Mucosa of descending colon (tissue), 3 donors: ENCODE data around the gene ISCU. TPM values are rescaled to one million over a fixed set of nuclear protein-coding genes. Genes with fewer than 3 reads are reported as not detected.

Source experiments
- ATAC-seq: fragments of 200-7000 bp; cut with Tn5 transposase; one replicate; pipeline ENCODE4 v1.9.1; 2020; ENCODE audit warnings: mild to moderate bottlenecking, moderate library complexity
- DNase-seq, 3 donors: peaks; one replicate each; pipeline ENCODE4 v3.0.0-alpha.2; 2020
- H3K36me3 ChIP-seq: fragments of 200-600 bp; one replicate; pipeline ENCODE4 v1.8.0; 2021; ENCODE audit warnings: low read depth, mild to moderate bottlenecking
- H3K4me1 ChIP-seq: fragments of 200-600 bp; one replicate; pipeline ENCODE4 v1.8.0; 2021; ENCODE audit warnings: low read depth, mild to moderate bottlenecking
- H3K4me3 ChIP-seq: fragments of 200-600 bp; one replicate; pipeline ENCODE4 v1.8.0; 2021; ENCODE audit warnings: mild to moderate bottlenecking
- H3K9me3 ChIP-seq: fragments of 200-600 bp; one replicate; pipeline ENCODE4 v1.8.0; 2021; ENCODE audit warnings: mild to moderate bottlenecking
- CTCF ChIP-seq: fragments of 200-600 bp; IDR thresholded peaks from one replicate; pipeline ENCODE4 v1.8.0; 2022; ENCODE audit warnings: antibody characterized with exemption, mild to moderate bottlenecking
- intact Hi-C, 2 donors: fragments of 100-400 bp; cut with DNase I in 1 of 2; cut with micrococcal nuclease in 1 of 2; formaldehyde crosslinking; loops; one replicate each; pipeline versions ENCODE4 v1.11.0 to v1.11.1; 2022; cut with DNase I, micrococcal nuclease
- total RNA-seq, 3 donors: library from RNA; stranded (reverse); fragmentation: NEBNext Ultra II Directional in 2 of 3; extraction: Animal tissue kit (Norgen Biotek cat#: 25700) in 2 of 3; gene quantifications; one replicate each; pipeline versions ENCODE4 v1.2.1 to v1.2.4, GENCODE V29; 2021 to 2023
- donor health status: DM: no; HTN: no; CAD: no; lungs with moderate emphysema.
- donor health status: DM: no; HTN: no; CAD: no.
- donor health status: DM: no; HTN: yes; CAD: no.

The ISCU gene
- total RNA-seq, 3 donors from 2014 or later = 94.7 to 155 (median 107) TPM

GRCh38 chr12:108609537-108610335, 47.3 kb downstream of the ISCU start:
- no peak overlapping the region for H3K4me3 ChIP-seq
- no peaks in the 10 kb centered on the region for H3K9me3 ChIP-seq
- TF ChIP-seq CTCF = no peak
- ATAC-seq (peak; percentile 50), DNase-seq (peak; percentile 63 to 69 (median 68))
- intact Hi-C loops = no loop called here
- H3K4me1 ChIP-seq = no peaks in the 10 kb centered on the region
- H3K36me3 ChIP-seq = no peaks in the 10 kb centered on the region

- H3K9me3 ChIP-seq = no peaks in the 10 kb centered on the region
- TF ChIP-seq CTCF = no peak
- H3K4me1 ChIP-seq = no peaks in the 10 kb centered on the region
- no peak for ATAC-seq
- no peak for DNase-seq
- no peaks in the 10 kb centered on the region for H3K36me3 ChIP-seq
- H3K4me3 ChIP-seq = no peak overlapping the region
- intact Hi-C loops = no loop called here
Measured at GRCh38 chr12:108610336-108610815, 48.0 kb downstream of the ISCU start.

- no peaks in the 10 kb centered on the region for H3K4me1 ChIP-seq
- DNase-seq = no peak
- no peak for TF ChIP-seq CTCF
- no peaks in the 10 kb centered on the region for H3K9me3 ChIP-seq
- no peak overlapping the region for H3K4me3 ChIP-seq
- intact Hi-C loops = no loop called here
- H3K36me3 ChIP-seq = no peaks in the 10 kb centered on the region
- ATAC-seq = no peak
Measured at GRCh38 chr12:108610856-108611605, 48.6 kb downstream of the ISCU start.

- DNase-seq (peak in 1 of 3 donors; percentile 43), ATAC-seq (no peak)
- Histone ChIP-seq H3K36me3 (no peaks in the 10 kb centered on the region), H3K9me3 (no peaks in the 10 kb centered on the region), H3K4me1 (no peaks in the 10 kb centered on the region), H3K4me3 (no peak overlapping the region)
- TF ChIP-seq CTCF = no peak
- intact Hi-C loops = no loop called here
Measured at GRCh38 chr12:108611884-108612415, 49.6 kb downstream of the ISCU start.

- ATAC-seq (no peak), DNase-seq (no peak)
- intact Hi-C loops = no loop called here
- TF ChIP-seq CTCF = no peak
- H3K4me3 ChIP-seq = no peak overlapping the region
- peaks cover 3% of the 10 kb centered on the region for H3K4me1 ChIP-seq
- H3K36me3 ChIP-seq = no peaks in the 10 kb centered on the region
- no peaks in the 10 kb centered on the region for H3K9me3 ChIP-seq
Measured at GRCh38 chr12:108612788-108613282, 50.4 kb downstream of the ISCU start.
